Stimulated activated naive CD8-positive, alpha-beta T cell treated with anti-CD3 and anti-CD28 coated beads, Interleukin-15, Interleukin-2, amounts not matched to agents 100 ng/mL and 50 ng/mL, for 24 hours (primary cell): ENCODE measurements around the gene RTN1.

ENCODE experiments used
- H3K27ac Mint-ChIP-seq: one replicate; pipeline ENCODE4 v1.8.0; 2021; ENCODE audit warnings: mild to moderate bottlenecking, mixed read lengths
- H3K27me3 Mint-ChIP-seq: one replicate; pipeline ENCODE4 v1.8.0; 2021; ENCODE audit warnings: mixed read lengths
- H3K36me3 Mint-ChIP-seq: one replicate; pipeline ENCODE4 v1.8.0; 2021; ENCODE audit warnings: low read depth, mixed read lengths
- H3K4me1 Mint-ChIP-seq: one replicate; pipeline ENCODE4 v1.8.0; 2021; ENCODE audit warnings: low read depth, mixed read lengths
- H3K4me3 Mint-ChIP-seq: one replicate; pipeline ENCODE4 v1.8.0; 2021; ENCODE audit warnings: mild to moderate bottlenecking, mixed read lengths
- H3K9me3 Mint-ChIP-seq: one replicate; pipeline ENCODE4 v1.8.0; 2021; ENCODE audit warnings: mixed read lengths

RTN1 gene

GRCh38 chr14:59869381-59870255 lies 958 bp downstream of the RTN1 start:
- H3K4me3 Mint-ChIP-seq: peak overlapping the region; percentile 58
- peaks cover 11% of the 10 kb centered on the region for H3K4me1 Mint-ChIP-seq
- H3K27ac Mint-ChIP-seq: no peak overlapping the region
- H3K27me3 Mint-ChIP-seq: peaks cover 61% of the 10 kb centered on the region
- H3K36me3 Mint-ChIP-seq: no peaks in the 10 kb centered on the region
- H3K9me3 Mint-ChIP-seq: no peaks in the 10 kb centered on the region

- H3K27ac Mint-ChIP-seq: no peak overlapping the region
- no peaks in the 10 kb centered on the region for H3K36me3 Mint-ChIP-seq
- peaks cover 11% of the 10 kb centered on the region for H3K4me1 Mint-ChIP-seq
- H3K9me3 Mint-ChIP-seq: no peaks in the 10 kb centered on the region
- peaks cover 49% of the 10 kb centered on the region for H3K27me3 Mint-ChIP-seq
- H3K4me3 Mint-ChIP-seq: no peak overlapping the region
Measured at GRCh38 chr14:59868021-59868420, 2.6 kb downstream of the RTN1 start.

- H3K27me3 Mint-ChIP-seq: peaks cover 25% of the 10 kb centered on the region
- H3K4me3 Mint-ChIP-seq: no peak overlapping the region
- H3K4me1 Mint-ChIP-seq: peaks cover under 1% of the 10 kb centered on the region
- no peaks in the 10 kb centered on the region for H3K36me3 Mint-ChIP-seq
- peaks cover 16% of the 10 kb centered on the region for H3K9me3 Mint-ChIP-seq
- H3K27ac Mint-ChIP-seq: no peak overlapping the region
Measured at GRCh38 chr14:59863806-59864525, 6.6 kb downstream of the RTN1 start.

GRCh38 chr14:59857328-59857727 lies 13.2 kb downstream of the RTN1 start:
- Mint-ChIP-seq H3K27me3 (peaks cover 19% of the 10 kb centered on the region), H3K4me3 (no peak overlapping the region), H3K36me3 (no peaks in the 10 kb centered on the region), H3K27ac (no peak overlapping the region), H3K9me3 (peaks cover 31% of the 10 kb centered on the region), H3K4me1 (no peaks in the 10 kb centered on the region)

GRCh38 chr14:59852350-59852749 lies 18.2 kb downstream of the RTN1 start:
- peaks cover 5% of the 10 kb centered on the region for H3K27me3 Mint-ChIP-seq
- H3K4me1 Mint-ChIP-seq: peaks cover 10% of the 10 kb centered on the region
- no peaks in the 10 kb centered on the region for H3K36me3 Mint-ChIP-seq
- H3K27ac Mint-ChIP-seq: no peak overlapping the region
- peaks cover 10% of the 10 kb centered on the region for H3K9me3 Mint-ChIP-seq
- H3K4me3 Mint-ChIP-seq: no peak overlapping the region

- H3K4me1 Mint-ChIP-seq: peaks cover 10% of the 10 kb centered on the region
- H3K27ac Mint-ChIP-seq: no peak overlapping the region
- peaks cover 4% of the 10 kb centered on the region for H3K27me3 Mint-ChIP-seq
- H3K9me3 Mint-ChIP-seq: peaks cover 5% of the 10 kb centered on the region
- H3K4me3 Mint-ChIP-seq: no peak overlapping the region
- H3K36me3 Mint-ChIP-seq: no peaks in the 10 kb centered on the region
Measured at GRCh38 chr14:59850458-59850857, 20.1 kb downstream of the RTN1 start.

GRCh38 chr14:59849411-59850130 lies 21.0 kb downstream of the RTN1 start:
- Mint-ChIP-seq H3K4me3 (no peak overlapping the region), H3K27me3 (peaks cover 5% of the 10 kb centered on the region), H3K27ac (no peak overlapping the region), H3K4me1 (peaks cover 10% of the 10 kb centered on the region), H3K36me3 (no peaks in the 10 kb centered on the region), H3K9me3 (no peaks in the 10 kb centered on the region)

GRCh38 chr14:59848671-59849070 lies 21.9 kb downstream of the RTN1 start:
- Mint-ChIP-seq H3K27me3 (peaks cover 5% of the 10 kb centered on the region), H3K27ac (no peak overlapping the region), H3K36me3 (no peaks in the 10 kb centered on the region), H3K9me3 (no peaks in the 10 kb centered on the region), H3K4me1 (peaks cover 10% of the 10 kb centered on the region), H3K4me3 (no peak overlapping the region)

- Mint-ChIP-seq H3K4me3 (no peak overlapping the region), H3K27me3 (peaks cover 5% of the 10 kb centered on the region), H3K9me3 (no peaks in the 10 kb centered on the region), H3K36me3 (no peaks in the 10 kb centered on the region), H3K27ac (no peak overlapping the region), H3K4me1 (peaks cover 10% of the 10 kb centered on the region)
Measured at GRCh38 chr14:59847711-59848110, 22.9 kb downstream of the RTN1 start.

- H3K36me3 Mint-ChIP-seq: no peaks in the 10 kb centered on the region
- H3K4me1 Mint-ChIP-seq: peaks cover 10% of the 10 kb centered on the region
- peaks cover 5% of the 10 kb centered on the region for H3K27me3 Mint-ChIP-seq
- no peak overlapping the region for H3K4me3 Mint-ChIP-seq
- H3K9me3 Mint-ChIP-seq: no peaks in the 10 kb centered on the region
- no peak overlapping the region for H3K27ac Mint-ChIP-seq
Measured at GRCh38 chr14:59846595-59846994, 24.0 kb downstream of the RTN1 start.

GRCh38 chr14:59845245-59845644 lies 25.3 kb downstream of the RTN1 start:
- no peaks in the 10 kb centered on the region for H3K9me3 Mint-ChIP-seq
- peaks cover 8% of the 10 kb centered on the region for H3K27me3 Mint-ChIP-seq
- H3K36me3 Mint-ChIP-seq: no peaks in the 10 kb centered on the region
- H3K27ac Mint-ChIP-seq: no peak overlapping the region
- peaks cover 10% of the 10 kb centered on the region for H3K4me1 Mint-ChIP-seq
- H3K4me3 Mint-ChIP-seq: no peak overlapping the region

GRCh38 chr14:59844186-59844812 lies 26.3 kb downstream of the RTN1 start:
- H3K27ac Mint-ChIP-seq: no peak overlapping the region
- H3K4me3 Mint-ChIP-seq: no peak overlapping the region
- peaks cover 3% of the 10 kb centered on the region for H3K4me1 Mint-ChIP-seq
- H3K9me3 Mint-ChIP-seq: no peaks in the 10 kb centered on the region
- H3K27me3 Mint-ChIP-seq: peaks cover 8% of the 10 kb centered on the region
- no peaks in the 10 kb centered on the region for H3K36me3 Mint-ChIP-seq

- no peak overlapping the region for H3K4me3 Mint-ChIP-seq
- no peaks in the 10 kb centered on the region for H3K9me3 Mint-ChIP-seq
- H3K27ac Mint-ChIP-seq: no peak overlapping the region
- H3K36me3 Mint-ChIP-seq: no peaks in the 10 kb centered on the region
- no peaks in the 10 kb centered on the region for H3K4me1 Mint-ChIP-seq
- H3K27me3 Mint-ChIP-seq: peaks cover 26% of the 10 kb centered on the region
Measured at GRCh38 chr14:59836116-59836515, 34.5 kb downstream of the RTN1 start.

GRCh38 chr14:59832653-59833294 lies 37.8 kb downstream of the RTN1 start:
- Mint-ChIP-seq H3K4me1 (no peaks in the 10 kb centered on the region), H3K9me3 (no peaks in the 10 kb centered on the region), H3K36me3 (no peaks in the 10 kb centered on the region), H3K27ac (no peak overlapping the region), H3K4me3 (no peak overlapping the region), H3K27me3 (peaks cover 26% of the 10 kb centered on the region)
